Hepatocyte (in vitro differentiated cells): ENCODE measurements around the gene GPRC5C.

ENCODE experiments used
- EZH2 ChIP-seq: fragments of 200-600 bp; sonication (generic); IDR thresholded peaks from 2 replicates; pipeline ENCODE4 v1.6.1; 2016; ENCODE audit warnings: antibody characterized with exemption, mild to moderate bottlenecking, borderline replicate concordance
- EZH2phosphoT487 ChIP-seq: fragments of 200-600 bp; sonication (generic); IDR thresholded peaks from one replicate; pipeline ENCODE4 v1.6.1; 2018; ENCODE audit warnings: antibody characterized with exemption, mild to moderate bottlenecking, low read depth, moderate library complexity; ENCODE audit not compliant: unreplicated experiment, severe bottlenecking
- TF ChIP-seq, protein P1 (sequence below): fragments of 200-600 bp; sonication (generic); IDR thresholded peaks from 2 replicates; pipeline ENCODE4 v1.5.1; 2016; ENCODE audit warnings: antibody characterized with exemption, mild to moderate bottlenecking; ENCODE audit not compliant: poor library complexity

GRCh38 chr17:74391771-74392170 lies 40.1 kb upstream of the GPRC5C start:
- TF ChIP-seq, protein P1, sequence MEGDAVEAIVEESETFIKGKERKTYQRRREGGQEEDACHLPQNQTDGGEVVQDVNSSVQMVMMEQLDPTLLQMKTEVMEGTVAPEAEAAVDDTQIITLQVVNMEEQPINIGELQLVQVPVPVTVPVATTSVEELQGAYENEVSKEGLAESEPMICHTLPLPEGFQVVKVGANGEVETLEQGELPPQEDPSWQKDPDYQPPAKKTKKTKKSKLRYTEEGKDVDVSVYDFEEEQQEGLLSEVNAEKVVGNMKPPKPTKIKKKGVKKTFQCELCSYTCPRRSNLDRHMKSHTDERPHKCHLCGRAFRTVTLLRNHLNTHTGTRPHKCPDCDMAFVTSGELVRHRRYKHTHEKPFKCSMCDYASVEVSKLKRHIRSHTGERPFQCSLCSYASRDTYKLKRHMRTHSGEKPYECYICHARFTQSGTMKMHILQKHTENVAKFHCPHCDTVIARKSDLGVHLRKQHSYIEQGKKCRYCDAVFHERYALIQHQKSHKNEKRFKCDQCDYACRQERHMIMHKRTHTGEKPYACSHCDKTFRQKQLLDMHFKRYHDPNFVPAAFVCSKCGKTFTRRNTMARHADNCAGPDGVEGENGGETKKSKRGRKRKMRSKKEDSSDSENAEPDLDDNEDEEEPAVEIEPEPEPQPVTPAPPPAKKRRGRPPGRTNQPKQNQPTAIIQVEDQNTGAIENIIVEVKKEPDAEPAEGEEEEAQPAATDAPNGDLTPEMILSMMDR, result no peak
- TF ChIP-seq EZH2, result no peak
- no peak for TF ChIP-seq EZH2phosphoT487
